A549 (cell line): ENCODE measurements around the gene PKM. TPM values are rescaled to one million over a fixed set of nuclear protein-coding genes. Genes with fewer than 3 reads are reported as not detected.

Source experiments
- ATAC-seq, 2 experiments: fragments of 200-7000 bp in 1 of 2; fragments of >200 bp in 1 of 2; cut with Nextera tagmentation in 1 of 2; cut with Tn5 transposase in 1 of 2; 3 replicates each; pipeline versions ENCODE4 v1.8.0 to v1.9.1; 2018 to 2020; ENCODE audit warnings: mild to moderate bottlenecking in 1 of 2, moderate library complexity in 1 of 2
- CTCF ChIA-PET: fragments of 300-600 bp; sonication (Branson Sonifier 250); formaldehyde crosslinking; extraction: SDS; loops from one replicate; lab custom pipeline; 2021; ENCODE audit warnings: antibody characterized with exemption, inconsistent platforms; lab: Yijun Ruan, JAX
- POLR2A ChIA-PET: fragments of 350-600 bp; formaldehyde crosslinking; extraction: SDS; loops from one replicate; lab custom pipeline; 2021; ENCODE audit warnings: antibody characterized with exemption, inconsistent platforms; lab: Yijun Ruan, JAX
- DNase-seq, 2 experiments: peaks; one replicate each; pipeline versions ENCODE4 v3.0.0 to v3.0.0-alpha.2; 2011 to 2016; ENCODE audit warnings: low read depth in 1 of 2, low spot score in 1 of 2
- FAIRE-seq: peaks from 2 replicates; lab custom pipeline; 2011; peaks lifted over from hg19 to GRCh38; lab: Jason Lieb, UNC
- H3K27ac ChIP-seq, 2 experiments: fragments of >200 bp; sonication (Bioruptor Twin); formaldehyde crosslinking; 3 replicates each; pipeline ENCODE4 v1.5.1; 2016 to 2017
- H3K4me1 ChIP-seq: fragments of >200 bp; sonication (Bioruptor Twin); formaldehyde crosslinking; 3 replicates; pipeline ENCODE4 v1.6.1; 2016
- H3K4me2 ChIP-seq: fragments of >200 bp; sonication (Bioruptor Twin); formaldehyde crosslinking; 3 replicates; pipeline ENCODE4 v1.6.1; 2016
- H3K4me3 ChIP-seq: fragments of >200 bp; sonication (Bioruptor Twin); formaldehyde crosslinking; 3 replicates; pipeline ENCODE4 v1.5.1; 2016
- H3K9me3 ChIP-seq: fragments of >200 bp; sonication (Bioruptor Twin); formaldehyde crosslinking; 3 replicates; pipeline ENCODE4 v1.6.1; 2016
- BCL3 ChIP-seq: fragments of >200 bp; sonication (Bioruptor Twin); formaldehyde crosslinking; IDR thresholded peaks from 3 replicates; pipeline ENCODE4 v1.6.1; 2016
- CBX2 ChIP-seq: fragments of 200-600 bp; sonication (generic); IDR thresholded peaks from 2 replicates; pipeline ENCODE4 v1.6.1; 2016; ENCODE audit warnings: low read depth, mild to moderate bottlenecking, borderline replicate concordance
- CHD2 ChIP-seq: fragments of 150-350 bp; IDR thresholded peaks from 2 replicates; pipeline ENCODE4 v1.6.1; 2014; ENCODE audit warnings: low read length; ENCODE audit not compliant: partially characterized antibody
- CTCF ChIP-seq: fragments of >200 bp; sonication (Bioruptor Twin); formaldehyde crosslinking; IDR thresholded peaks from 3 replicates; pipeline ENCODE4 v1.5.1; 2016
- E2F6 ChIP-seq: IDR thresholded peaks from 2 replicates; pipeline ENCODE4 v1.6.1; 2012; ENCODE audit warnings: low read depth, borderline replicate concordance
- EHMT2 ChIP-seq: fragments of 200-600 bp; sonication (generic); IDR thresholded peaks from 2 replicates; pipeline ENCODE4 v1.6.1; 2016; ENCODE audit warnings: antibody characterized with exemption, low read depth, mild to moderate bottlenecking, moderate library complexity
- FOSB ChIP-seq: fragments of 250-450 bp; sonication (Bioruptor Pico); IDR thresholded peaks from 2 replicates; pipeline ENCODE4 v1.5.0; 2020; ENCODE audit warnings: mild to moderate bottlenecking, moderate library complexity
- FOSL2 ChIP-seq, 2 experiments: fragments of 450-650 bp in 1 of 2; fragments of >200 bp in 1 of 2; sonication (Bioruptor Twin) in 1 of 2; formaldehyde crosslinking; IDR thresholded peaks; 2 replicates each; pipeline versions ENCODE4 v1.5.0 to v1.6.1; 2016 to 2020; ENCODE audit warnings: mild to moderate bottlenecking in 1 of 2, moderate library complexity in 1 of 2
- FOXS1 ChIP-seq: fragments of 250-450 bp; sonication (Bioruptor Pico); IDR thresholded peaks from 2 replicates; pipeline ENCODE4 v1.5.0; 2020; ENCODE audit warnings: mild to moderate bottlenecking, moderate library complexity
- HDAC2 ChIP-seq: fragments of 200-600 bp; sonication (generic); IDR thresholded peaks from 2 replicates; pipeline ENCODE4 v1.6.1; 2016
- HES2 ChIP-seq: fragments of >200 bp; sonication (Bioruptor Twin); formaldehyde crosslinking; IDR thresholded peaks from 2 replicates; pipeline ENCODE4 v1.6.1; 2016
- HEYL ChIP-seq: fragments of 250-450 bp; sonication (Bioruptor Pico); IDR thresholded peaks from 2 replicates; pipeline ENCODE4 v1.8.0; 2021; ENCODE audit warnings: mild to moderate bottlenecking, moderate library complexity
- HOXB5 ChIP-seq: fragments of 250-450 bp; sonication (Bioruptor Pico); IDR thresholded peaks from 2 replicates; pipeline ENCODE4 v1.5.0; 2020; ENCODE audit warnings: mild to moderate bottlenecking, moderate library complexity
- KDM1A ChIP-seq: fragments of 200-600 bp; sonication (generic); IDR thresholded peaks from 2 replicates; pipeline ENCODE4 v1.6.1; 2016; ENCODE audit warnings: low read depth, mild to moderate bottlenecking
- KDM5A ChIP-seq: fragments of 200-600 bp; sonication (generic); IDR thresholded peaks from 2 replicates; pipeline ENCODE4 v1.6.1; 2016; ENCODE audit warnings: antibody characterized with exemption, mild to moderate bottlenecking
- MAX ChIP-seq: IDR thresholded peaks from 2 replicates; pipeline ENCODE4 v1.6.1; 2012
- MAZ ChIP-seq: fragments of 150-350 bp; IDR thresholded peaks from 2 replicates; pipeline ENCODE4 v1.6.1; 2014; ENCODE audit warnings: antibody characterized with exemption, low read depth, low read length, borderline replicate concordance
- NFE2L2 ChIP-seq: fragments of 150-350 bp; conservative IDR thresholded peaks from 2 replicates; pipeline ENCODE4 v1.6.1; 2014; ENCODE audit warnings: low read length
- PBX3 ChIP-seq: IDR thresholded peaks from 2 replicates; pipeline ENCODE4 v1.6.1; 2012
- POLR2A ChIP-seq: IDR thresholded peaks from 2 replicates; pipeline ENCODE4 v1.6.1; 2012; ENCODE audit warnings: mild to moderate bottlenecking, low read length
- RAD21 ChIP-seq, 2 experiments: fragments of >200 bp in 1 of 2; sonication (Bioruptor Twin) in 1 of 2; formaldehyde crosslinking in 1 of 2; IDR thresholded peaks in 1 of 2; conservative IDR thresholded peaks in 1 of 2; 2 replicates in 1 of 2; 3 replicates in 1 of 2; pipeline ENCODE4 v1.6.1; 2012 to 2018; ENCODE audit warnings: inconsistent platforms in 1 of 2
- REST ChIP-seq: fragments of 200-600 bp; sonication (generic); IDR thresholded peaks from 2 replicates; pipeline ENCODE4 v1.6.1; 2016; ENCODE audit warnings: antibody characterized with exemption, mild to moderate bottlenecking, moderate library complexity
- RFX5 ChIP-seq: fragments of 450-650 bp; IDR thresholded peaks from 2 replicates; pipeline ENCODE4 v1.7.1; 2014; ENCODE audit warnings: antibody characterized with exemption, mild to moderate bottlenecking, moderate library complexity
- WGBS: methylation state at CpG from one replicate; pipeline ENCODE4 v1.1.6; 2017; ENCODE audit errors: missing lambda C conversion rate; 5-methylcytosine and 5-hydroxymethylcytosine counted together
- polyA plus RNA-seq, 4 experiments: library from polyadenylated mRNA; depleted of rRNA in 3 of 4; stranded (reverse); fragments of >200 nt; fragmentation: RNase III in 1 of 4; extraction: RNeasy Plus Mini Kit Qiagen cat#74134 plus additional on column Dnase treatment in 1 of 4; gene quantifications; 2 replicates in 3 of 4; 3 replicates in 1 of 4; pipeline ENCODE4 v1.2.3, GENCODE V29; 2011 to 2017

The PKM gene
- polyA plus RNA-seq, 2 of the 4 experiments (the other 2 are of a cell fraction): 3,443 to 3,848 TPM

- TF ChIP-seq BCL3: peak; percentile 89
- peak; percentile 90 for TF ChIP-seq POLR2A
- no peak for TF ChIP-seq KDM1A
- peak; percentile 75 for TF ChIP-seq CTCF
- peak in 1 of 2 experiments; percentile 23; a peak in 1 of 5 replicates for TF ChIP-seq RAD21 (conservative IDR thresholded peaks at IDR 0.05 in 1 of 2, IDR thresholded peaks at IDR 0.05 in 1 of 2)
- TF ChIP-seq HEYL (CRISPR knock-in tag): no peak
- no peak for TF ChIP-seq FOSL2 (IDR thresholded peaks at IDR 0.05)
- peak; percentile 18; the same call in 1 of the 2 replicates for TF ChIP-seq FOSL2 (CRISPR knock-in tag; IDR thresholded peaks at IDR 0.05)
- TF ChIP-seq KDM5A: 0 out of 2 replicates have a peak, but pooled peaks have one; percentile 15
- TF ChIP-seq MAX: peak; percentile 96
- TF ChIP-seq RFX5: peak; percentile 79
- TF ChIP-seq E2F6: peak; percentile 90
- TF ChIP-seq REST: no peak
These were observed 41.4 kb upstream of the PKM start, which contains the start of gene PARP6 (continued) for GRCh38 chr15:72272213-72272996.

- peak; percentile 17 to 41 for ATAC-seq
- WGBS: under 1% methylated on average over 4 of the region's 13 CpGs
- no peak for FAIRE-seq
- Histone ChIP-seq H3K4me3 (peak overlapping the region; percentile 80), H3K9me3 (no peaks in the 10 kb centered on the region), H3K27ac (peak overlapping the region; percentile 91 to 95), H3K4me1 (peaks cover 18% of the 10 kb centered on the region), H3K4me2 (peak overlapping the region; percentile 83)
- CTCF ChIA-PET: interaction anchor here (1.2 to 2.1 kb wide), 2 partner anchors 11 to 21 kb away, joined by 3 to 7 read pairs; no protein-coding TSS in a partner anchor
- POLR2A ChIA-PET: interaction anchor here (1.0 kb wide), 1 partner anchor 45 kb away, joined by 4 read pairs; no protein-coding TSS in a partner anchor
- DNase-seq: peak; percentile 27 to 64
- TF ChIP-seq EHMT2 (no peak), FOSB (CRISPR knock-in tag) (no peak), MAZ (no peak), HDAC2 (no peak), FOXS1 (no peak), HES2 (no peak), CBX2 (no peak), PBX3 (no peak), NFE2L2 (no peak), RAD21 (conservative IDR thresholded peaks at IDR 0.05 in 1 of 2, IDR thresholded peaks at IDR 0.05 in 1 of 2) (no peak), REST (no peak), FOSL2 (IDR thresholded peaks at IDR 0.05) (no peak), FOSL2 (CRISPR knock-in tag; IDR thresholded peaks at IDR 0.05) (no peak), CHD2 (no peak), HOXB5 (CRISPR knock-in tag) (no peak)
These were observed 40.9 kb upstream of the PKM start for GRCh38 chr15:72271895-72272212.
